Panc1 (cell line): Measurements from ENCODE around the gene MED25. TPM values are rescaled to one million over a fixed set of nuclear protein-coding genes. Genes with fewer than 3 reads are reported as not detected.

ENCODE experiments used
- ATAC-seq: fragments of 200-7000 bp; cut with Tn5 transposase; 2 replicates; pipeline ENCODE4 v1.9.1; 2020; ENCODE audit warnings: mild to moderate bottlenecking, moderate library complexity
- BruUV-seq: library from RNA; stranded (reverse); fragments of 400-500 nt; replicated peaks from 2 replicates; lab custom pipeline; 2021; lab: Mats Ljungman, UMichigan
- CTCF ChIA-PET: fragments of 300-600 bp; sonication (Branson Sonifier 250); formaldehyde crosslinking; loops from one replicate; lab custom pipeline; 2022; ENCODE audit warnings: antibody characterized with exemption; lab: Charles Lee
- POLR2A ChIA-PET: fragments of 300-600 bp; sonication (Branson Sonifier 250); formaldehyde crosslinking; loops from one replicate; lab custom pipeline; 2022; ENCODE audit warnings: antibody characterized with exemption; lab: Charles Lee
- DNase-seq: peaks from one replicate; pipeline ENCODE4 v3.0.0-alpha.2; 2010; ENCODE audit warnings: low read depth, low spot score
- H3K27ac ChIP-seq: 2 replicates; pipeline ENCODE4 v1.5.1; 2011; ENCODE audit warnings: mild to moderate bottlenecking, low read length, inconsistent platforms
- H3K27me3 ChIP-seq: fragments of 200-500 bp; sonication (Bioruptor generic); 2 replicates; pipeline ENCODE4 v1.6.0; 2014; ENCODE audit warnings: low read length, inconsistent platforms; ENCODE audit not compliant: control insufficient read depth, insufficient read depth
- H3K36me3 ChIP-seq: fragments of 200-500 bp; sonication (Bioruptor generic); 2 replicates; pipeline ENCODE4 v1.5.1; 2014; ENCODE audit warnings: inconsistent platforms, mild to moderate bottlenecking, low read length, moderate library complexity; ENCODE audit not compliant: control insufficient read depth, insufficient read depth
- H3K4me1 ChIP-seq: 2 replicates; pipeline ENCODE4 v1.5.1; 2011; ENCODE audit warnings: inconsistent platforms, mild to moderate bottlenecking, low read length, moderate library complexity; ENCODE audit not compliant: control insufficient read depth, insufficient read depth
- H3K4me3 ChIP-seq, 2 experiments: 2 replicates each; pipeline ENCODE4 v1.5.1; 2011 to 2012; ENCODE audit warnings: low read depth in 2 of 2, low read length in 2 of 2, mild to moderate bottlenecking in 2 of 2, inconsistent platforms in 1 of 2, moderate library complexity in 1 of 2
- H3K9me3 ChIP-seq: fragments of 200-500 bp; sonication (Bioruptor generic); 2 replicates; pipeline ENCODE4 v1.5.1; 2014; ENCODE audit warnings: low read depth, mild to moderate bottlenecking, inconsistent platforms, low read length, moderate library complexity; ENCODE audit not compliant: control insufficient read depth, insufficient read depth
- CTCF ChIP-seq: fragments of 450-650 bp; IDR thresholded peaks from 2 replicates; pipeline ENCODE4 v1.5.1; 2017; ENCODE audit warnings: mild to moderate bottlenecking
- POLR2AphosphoS5 ChIP-seq: IDR thresholded peaks from 2 replicates; pipeline ENCODE4 v1.6.1; 2012; ENCODE audit warnings: mild to moderate bottlenecking, low read depth, low read length, moderate library complexity
- REST ChIP-seq, 2 experiments: IDR thresholded peaks; 2 replicates each; pipeline ENCODE4 v1.6.1; 2011 to 2012; ENCODE audit warnings: low read depth in 2 of 2, control low read depth in 1 of 2, low read length in 1 of 2, mild to moderate bottlenecking in 1 of 2, moderate library complexity in 1 of 2; ENCODE audit not compliant: insufficient read depth in 1 of 2
- SIN3A ChIP-seq: IDR thresholded peaks from 2 replicates; pipeline ENCODE4 v1.6.1; 2012; ENCODE audit warnings: low read depth, mild to moderate bottlenecking, low read length, moderate library complexity, borderline replicate concordance; ENCODE audit not compliant: insufficient read depth
- TCF7L2 ChIP-seq: IDR thresholded peaks from 2 replicates; pipeline ENCODE4 v1.6.1; 2011; ENCODE audit warnings: mild to moderate bottlenecking, low read depth, low read length, inconsistent platforms
- in situ Hi-C: cut with HindIII; loops from 2 replicates; pipeline ENCODE4 v1.10.0; 2016; ENCODE audit warnings: low sequenced_read_pairs, low pct_unique_long_range_greater_than_20kb
- intact Hi-C: fragments of 100-400 bp; cut with micrococcal nuclease; formaldehyde crosslinking; loops from one replicate; pipeline ENCODE4 v1.10.0; 2022; ENCODE audit not compliant: unreplicated experiment
- total RNA-seq: library from RNA; stranded (reverse); gene quantifications from one replicate; pipeline ENCODE4 v1.2.1, GENCODE V29; 2021; ENCODE audit not compliant: unreplicated experiment

MED25 gene
- total RNA-seq, 1 experiment from 2014 or later: 52.4 TPM

GRCh38 chr19:49807058-49807903 is 10.8 kb upstream of the MED25 start:
- TF ChIP-seq POLR2AphosphoS5: no peak
- TF ChIP-seq TCF7L2: no peak
- no peak for TF ChIP-seq REST (IDR thresholded peaks at IDR 0.05; ENCODE audit: insufficient read depth in 1 of 2, low read depth in 2 of 2, low read length in 1 of 2)
- no peak for TF ChIP-seq SIN3A
- no peak for TF ChIP-seq CTCF
- H3K4me3 ChIP-seq: no peak overlapping the region
- no peaks in the 10 kb centered on the region for H3K9me3 ChIP-seq
- POLR2A ChIA-PET: no interaction called here
- in situ Hi-C loops: no loop called here
- no peaks in the 10 kb centered on the region for H3K27me3 ChIP-seq
- BruUV-seq: no TSS peak
- CTCF ChIA-PET: no interaction called here
- ATAC-seq (no peak), DNase-seq (no peak)
- no peak overlapping the region for H3K27ac ChIP-seq
- intact Hi-C loops: no loop called here
- no peaks in the 10 kb centered on the region for H3K36me3 ChIP-seq
- H3K4me1 ChIP-seq: peaks cover 5% of the 10 kb centered on the region

GRCh38 chr19:49807904-49808675 is 10.0 kb upstream of the MED25 start:
- no peak overlapping the region for H3K27ac ChIP-seq
- CTCF ChIA-PET: no interaction called here
- peaks cover 5% of the 10 kb centered on the region for H3K4me1 ChIP-seq
- H3K4me3 ChIP-seq: peak overlapping the region in 1 of 2 experiments; percentile 58; a peak in 1 of 4 replicates
- POLR2A ChIA-PET: interaction anchor here (0.6 kb wide), 1 partner anchor 356 kb away, joined by 5 read pairs; no protein-coding TSS in a partner anchor
- in situ Hi-C loops (no loop called here), intact Hi-C loops (no loop called here)
- ATAC-seq (peak; percentile 2; the same call in 1 of the 2 replicates), DNase-seq (no peak)
- BruUV-seq: no TSS peak
- no peaks in the 10 kb centered on the region for H3K27me3 ChIP-seq
- no peak for TF ChIP-seq POLR2AphosphoS5
- no peak for TF ChIP-seq CTCF
- TF ChIP-seq REST (IDR thresholded peaks at IDR 0.05; ENCODE audit: insufficient read depth in 1 of 2, low read depth in 2 of 2, low read length in 1 of 2): no peak
- no peak for TF ChIP-seq SIN3A
- TF ChIP-seq TCF7L2: no peak
- H3K36me3 ChIP-seq: no peaks in the 10 kb centered on the region
- no peaks in the 10 kb centered on the region for H3K9me3 ChIP-seq
